Measurements from ENCODE around the gene NOL4L. TPM values are rescaled to one million over a fixed set of nuclear protein-coding genes. Genes with fewer than 3 reads are reported as not detected.
"Not testable (repeated sequence)": the region's sequence is repeated elsewhere in the genome, so short reads cannot be mapped to it uniquely, and the experiment has no call there.

NOL4L gene
- total and polyA plus RNA-seq, 4 donors: 7.9 to 20.6 (median 12.2) TPM

DNA sequence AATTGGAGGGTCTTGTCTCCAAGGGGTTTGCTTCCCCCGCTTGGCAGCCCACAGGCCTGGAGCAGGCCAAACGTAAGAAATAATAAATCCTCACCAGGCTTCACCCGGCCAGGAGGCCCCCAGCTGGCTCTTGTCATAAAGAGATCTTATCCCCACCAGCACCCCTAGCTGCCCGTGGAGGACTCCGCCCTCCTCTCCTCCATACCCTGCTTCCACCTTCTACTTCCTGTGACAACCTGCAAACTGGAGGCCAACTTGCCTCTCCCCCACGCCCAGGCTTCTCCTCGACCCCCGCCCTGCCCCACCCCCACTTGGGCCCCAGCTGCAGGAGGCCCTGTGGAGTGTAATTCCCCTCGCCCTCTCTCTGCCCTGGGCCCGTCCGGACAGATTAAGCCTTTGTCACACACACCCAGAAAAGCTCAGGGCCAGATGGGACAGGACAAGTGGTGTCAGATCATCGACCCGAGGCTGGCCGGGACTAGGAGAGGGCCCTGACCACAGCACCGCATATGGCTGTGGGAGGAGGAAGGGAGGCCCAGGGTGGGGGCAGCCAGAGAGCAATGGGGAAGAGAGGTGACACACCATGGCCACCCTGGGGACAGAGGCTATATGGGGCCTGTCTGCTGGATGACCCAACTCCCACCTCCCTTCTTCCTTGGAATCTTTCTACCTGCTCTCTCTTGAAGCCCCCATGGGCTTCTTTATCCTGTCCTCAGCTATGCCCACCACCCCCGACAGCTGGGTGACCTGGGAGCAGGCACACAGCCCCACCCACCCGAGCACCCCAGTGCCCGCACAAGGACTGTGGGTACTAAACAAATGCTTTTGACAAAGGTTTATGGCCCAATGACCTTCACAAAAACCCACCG is 3.9 kb downstream of the NOL4L start:
- no peaks in the 10 kb centered on the region for H3K9me3 ChIP-seq (ENCODE audit: control insufficient read depth in 4 of 4, insufficient read depth in 3 of 4, low read length in 3 of 4)
- peak; percentile 40 to 55 (median 48) for DNase-seq
- H3K27me3 ChIP-seq (ENCODE audit: control insufficient read depth in 3 of 3, insufficient read depth in 3 of 3, low read length in 2 of 3): peaks cover 0 to 7% (median 6%) of the 10 kb centered on the region in 3 donors
- no peak overlapping the region for H3K27ac ChIP-seq (ENCODE audit: low read depth in 1 of 2, low read length in 1 of 2)
- H3K4me1 ChIP-seq (ENCODE audit: control insufficient read depth in 5 of 5, insufficient read depth in 5 of 5, low read length in 5 of 5): peaks cover 0 to 18% (median 3%) of the 10 kb centered on the region in 5 donors
- no peak overlapping the region for H3K9ac ChIP-seq (ENCODE audit: insufficient read depth in 1 of 2, low read length in 2 of 2)
- H3K4me3 ChIP-seq: no peak overlapping the region
- no peaks in the 10 kb centered on the region for H3K36me3 ChIP-seq (ENCODE audit: control insufficient read depth in 4 of 4, insufficient read depth in 4 of 4, low read length in 4 of 4)
- no peak for ATAC-seq (ENCODE audit: insufficient read depth, low FRiP score)
- TF ChIP-seq, protein P1, sequence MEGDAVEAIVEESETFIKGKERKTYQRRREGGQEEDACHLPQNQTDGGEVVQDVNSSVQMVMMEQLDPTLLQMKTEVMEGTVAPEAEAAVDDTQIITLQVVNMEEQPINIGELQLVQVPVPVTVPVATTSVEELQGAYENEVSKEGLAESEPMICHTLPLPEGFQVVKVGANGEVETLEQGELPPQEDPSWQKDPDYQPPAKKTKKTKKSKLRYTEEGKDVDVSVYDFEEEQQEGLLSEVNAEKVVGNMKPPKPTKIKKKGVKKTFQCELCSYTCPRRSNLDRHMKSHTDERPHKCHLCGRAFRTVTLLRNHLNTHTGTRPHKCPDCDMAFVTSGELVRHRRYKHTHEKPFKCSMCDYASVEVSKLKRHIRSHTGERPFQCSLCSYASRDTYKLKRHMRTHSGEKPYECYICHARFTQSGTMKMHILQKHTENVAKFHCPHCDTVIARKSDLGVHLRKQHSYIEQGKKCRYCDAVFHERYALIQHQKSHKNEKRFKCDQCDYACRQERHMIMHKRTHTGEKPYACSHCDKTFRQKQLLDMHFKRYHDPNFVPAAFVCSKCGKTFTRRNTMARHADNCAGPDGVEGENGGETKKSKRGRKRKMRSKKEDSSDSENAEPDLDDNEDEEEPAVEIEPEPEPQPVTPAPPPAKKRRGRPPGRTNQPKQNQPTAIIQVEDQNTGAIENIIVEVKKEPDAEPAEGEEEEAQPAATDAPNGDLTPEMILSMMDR (IDR thresholded peaks at IDR 0.05; ENCODE audit: control extremely low read depth, extremely low read depth): no peak
- WGBS, 2 donors: 31 to 57% methylated on average over 19 of the region's 19 CpGs

DNA sequence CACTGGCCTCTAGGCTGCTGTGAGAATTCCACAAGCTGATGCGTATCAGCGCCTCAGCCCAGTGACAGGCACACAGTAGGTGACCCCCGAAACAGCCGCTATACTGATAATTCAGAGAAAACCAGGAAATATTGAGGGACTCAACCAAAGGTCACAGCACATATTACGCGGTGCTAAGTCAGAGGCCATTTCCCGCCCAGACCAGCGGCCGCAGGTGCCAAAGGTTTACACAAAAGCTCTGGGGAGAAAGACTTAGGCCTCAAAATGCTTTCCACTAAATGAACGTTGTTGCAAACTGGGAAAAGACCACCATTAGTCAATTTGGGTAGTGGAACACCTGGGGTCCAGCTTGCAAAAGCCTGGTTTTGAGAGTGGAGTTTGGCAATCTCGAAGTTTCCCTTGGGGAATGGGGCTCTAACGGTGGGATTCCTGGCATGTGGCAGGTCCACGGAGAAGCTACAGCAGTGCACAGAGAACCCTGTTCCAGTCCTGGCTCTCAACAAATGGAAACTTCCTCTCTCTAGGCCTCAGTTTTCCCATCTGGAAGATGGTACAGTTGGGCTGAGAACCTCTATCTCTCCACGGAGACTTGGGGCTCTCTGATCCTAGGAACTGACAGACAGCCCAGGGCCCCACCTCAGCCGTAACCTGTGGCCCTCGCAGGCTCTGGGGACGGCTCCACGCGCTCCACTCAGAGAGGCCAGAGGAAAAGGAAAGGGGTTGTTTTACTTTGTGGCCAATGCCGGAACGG is 4.7 kb downstream of the NOL4L start:
- no peaks in the 10 kb centered on the region for H3K9me3 ChIP-seq (ENCODE audit: control insufficient read depth in 4 of 4, insufficient read depth in 3 of 4, low read length in 3 of 4)
- TF ChIP-seq, protein P1 (IDR thresholded peaks at IDR 0.05; ENCODE audit: control extremely low read depth, extremely low read depth): no peak
- H3K36me3 ChIP-seq (ENCODE audit: control insufficient read depth in 4 of 4, insufficient read depth in 4 of 4, low read length in 4 of 4): no peaks in the 10 kb centered on the region
- no peak overlapping the region for H3K27ac ChIP-seq (ENCODE audit: low read depth in 1 of 2, low read length in 1 of 2)
- no peak overlapping the region for H3K4me3 ChIP-seq
- WGBS, 2 donors: 69 to 85% methylated on average over 21 of the region's 21 CpGs
- ATAC-seq (ENCODE audit: insufficient read depth, low FRiP score) (no peak), DNase-seq (no peak)
- peaks cover 0 to 15% (median 3%) of the 10 kb centered on the region in 5 donors for H3K4me1 ChIP-seq (ENCODE audit: control insufficient read depth in 5 of 5, insufficient read depth in 5 of 5, low read length in 5 of 5)
- H3K9ac ChIP-seq (ENCODE audit: insufficient read depth in 1 of 2, low read length in 2 of 2): no peak overlapping the region
- no peaks in the 10 kb centered on the region for H3K27me3 ChIP-seq (ENCODE audit: control insufficient read depth in 3 of 3, insufficient read depth in 3 of 3, low read length in 2 of 3)

- H3K4me3 ChIP-seq: no peak overlapping the region
- DNase-seq (no peak), ATAC-seq (ENCODE audit: insufficient read depth, low FRiP score) (no peak)
- H3K36me3 ChIP-seq (ENCODE audit: control insufficient read depth in 4 of 4, insufficient read depth in 4 of 4, low read length in 4 of 4): no peaks in the 10 kb centered on the region
- no peak overlapping the region for H3K27ac ChIP-seq (ENCODE audit: low read depth in 1 of 2, low read length in 1 of 2)
- TF ChIP-seq, protein P1 (IDR thresholded peaks at IDR 0.05; ENCODE audit: control extremely low read depth, extremely low read depth): no peak
- peaks cover 0 to 15% (median 3%) of the 10 kb centered on the region in 5 donors for H3K4me1 ChIP-seq (ENCODE audit: control insufficient read depth in 5 of 5, insufficient read depth in 5 of 5, low read length in 5 of 5)
- no peaks in the 10 kb centered on the region for H3K27me3 ChIP-seq (ENCODE audit: control insufficient read depth in 3 of 3, insufficient read depth in 3 of 3, low read length in 2 of 3)
- H3K9me3 ChIP-seq (ENCODE audit: control insufficient read depth in 4 of 4, insufficient read depth in 3 of 4, low read length in 3 of 4): no peaks in the 10 kb centered on the region
- WGBS, 2 donors: 90 to 93% methylated on average over 12 of the region's 12 CpGs
- H3K9ac ChIP-seq (ENCODE audit: insufficient read depth in 1 of 2, low read length in 2 of 2): no peak overlapping the region
These were observed 6.2 kb downstream of the NOL4L start for GRCh38 chr20:32578840-32579390.

DNA sequence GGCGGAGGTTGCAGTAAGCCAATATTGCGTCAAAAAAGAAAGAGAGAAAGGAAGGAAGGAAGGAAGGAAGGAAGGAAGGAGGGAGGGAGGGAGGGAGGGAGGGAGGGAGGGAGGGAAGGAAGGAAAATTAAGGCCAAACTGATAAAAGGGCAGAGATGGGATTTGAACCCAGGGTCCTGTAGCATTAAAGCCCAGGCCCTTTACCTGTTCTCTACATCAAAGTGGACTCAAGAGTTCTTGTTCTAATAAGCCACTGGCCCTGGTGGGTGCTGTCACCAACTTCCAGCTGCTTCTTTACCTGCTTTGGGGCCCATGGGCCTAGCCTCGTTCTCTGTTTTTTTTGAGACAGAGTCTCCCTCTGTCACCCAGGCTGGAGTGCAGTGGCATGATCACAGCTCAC is 7.1 kb downstream of the NOL4L start:
- ATAC-seq (ENCODE audit: insufficient read depth, low FRiP score); H3K27me3 ChIP-seq (ENCODE audit: control insufficient read depth in 3 of 3, insufficient read depth in 3 of 3, low read length in 2 of 3); H3K27ac ChIP-seq (ENCODE audit: low read depth in 1 of 2, low read length in 1 of 2); DNase-seq; H3K4me3 ChIP-seq; H3K9ac ChIP-seq (ENCODE audit: insufficient read depth in 1 of 2, low read length in 2 of 2); H3K36me3 ChIP-seq (ENCODE audit: control insufficient read depth in 4 of 4, insufficient read depth in 4 of 4, low read length in 4 of 4); H3K9me3 ChIP-seq (ENCODE audit: control insufficient read depth in 4 of 4, insufficient read depth in 3 of 4, low read length in 3 of 4): not testable (repeated sequence)
- WGBS, 2 donors: 52 to 84% methylated on average over 3 of the region's 3 CpGs
- peaks cover 0 to 15% (median 3%) of the 10 kb centered on the region in 5 donors for H3K4me1 ChIP-seq (ENCODE audit: control insufficient read depth in 5 of 5, insufficient read depth in 5 of 5, low read length in 5 of 5)

All from lung (tissue), 12 donors.